GM23248 (cell line): Measurements from ENCODE around the gene SMIM45.

Experiments used
- DNase-seq: peaks from one replicate; pipeline ENCODE4 v3.0.0-alpha.2; 2015
- H2AFZ ChIP-seq: fragments of 200-600 bp; sonication (generic); 2 replicates; pipeline ENCODE4 v1.6.1; 2016; ENCODE audit warnings: antibody characterized with exemption
- H3F3A ChIP-seq: fragments of 200-600 bp; sonication (generic); 2 replicates; pipeline ENCODE4 v1.6.1; 2016; ENCODE audit warnings: mild to moderate bottlenecking, antibody characterized with exemption, mixed run types; ENCODE audit not compliant: insufficient read depth
- H3K27ac ChIP-seq: fragments of 200-600 bp; sonication (generic); 2 replicates; pipeline ENCODE4 v1.5.1; 2016; ENCODE audit warnings: mild to moderate bottlenecking
- H3K27me3 ChIP-seq: fragments of 200-600 bp; sonication (generic); replicated peaks from 2 replicates; pipeline ENCODE4 v1.6.1; 2016; ENCODE audit warnings: mild to moderate bottlenecking; ENCODE audit not compliant: insufficient read depth
- H3K36me3 ChIP-seq: fragments of 200-600 bp; sonication (generic); 2 replicates; pipeline ENCODE4 v1.6.1; 2016; ENCODE audit warnings: low read depth, mild to moderate bottlenecking
- H3K4me1 ChIP-seq: fragments of 200-600 bp; sonication (generic); 2 replicates; pipeline ENCODE4 v1.6.1; 2016; ENCODE audit warnings: mild to moderate bottlenecking; ENCODE audit not compliant: insufficient read depth
- H3K4me2 ChIP-seq: fragments of 200-600 bp; sonication (generic); one replicate; pipeline ENCODE4 v1.6.1; 2016; ENCODE audit warnings: mild to moderate bottlenecking; ENCODE audit not compliant: unreplicated experiment
- H3K4me3 ChIP-seq: fragments of 200-600 bp; sonication (generic); 2 replicates; pipeline ENCODE4 v1.5.1; 2016; ENCODE audit warnings: mild to moderate bottlenecking
- H3K79me2 ChIP-seq: fragments of 200-600 bp; sonication (generic); 2 replicates; pipeline ENCODE4 v1.6.1; 2016; ENCODE audit warnings: mild to moderate bottlenecking; ENCODE audit not compliant: insufficient read depth
- H3K9ac ChIP-seq: fragments of 200-600 bp; sonication (generic); 2 replicates; pipeline ENCODE4 v1.6.1; 2016; ENCODE audit warnings: mild to moderate bottlenecking
- H3K9me2 ChIP-seq: fragments of 200-600 bp; sonication (generic); 2 replicates; pipeline ENCODE4 v1.6.1; 2016; ENCODE audit warnings: mixed run types, mild to moderate bottlenecking, moderate library complexity; ENCODE audit not compliant: insufficient read depth
- H3K9me3 ChIP-seq: fragments of 200-600 bp; sonication (generic); one replicate; pipeline ENCODE4 v1.6.1; 2017; ENCODE audit warnings: low read depth
- H4K20me1 ChIP-seq: fragments of 200-600 bp; sonication (generic); 2 replicates; pipeline ENCODE4 v1.6.0; 2016; ENCODE audit not compliant: insufficient read depth
- EZH2 ChIP-seq: fragments of 200-600 bp; sonication (generic); IDR thresholded peaks from 2 replicates; pipeline ENCODE4 v1.6.1; 2018; ENCODE audit warnings: antibody characterized with exemption, mild to moderate bottlenecking; ENCODE audit not compliant: insufficient read depth, poor library complexity, severe bottlenecking
- EZH2phosphoT487 ChIP-seq: fragments of 200-600 bp; sonication (generic); IDR thresholded peaks from 2 replicates; pipeline ENCODE4 v1.6.1; 2018; ENCODE audit warnings: antibody characterized with exemption, moderate library complexity, mild to moderate bottlenecking, low read depth; ENCODE audit not compliant: insufficient read depth
- WGBS, 2 experiments: methylation state at CpG; one replicate each; pipeline ENCODE4 v1.1.6; 2015 to 2017; ENCODE audit warnings: low lambda C conversion rate in 2 of 2, low coverage in 1 of 2; ENCODE audit errors: missing lambda C conversion rate in 2 of 2; 5-methylcytosine and 5-hydroxymethylcytosine counted together
- in situ Hi-C: fragments of 300-500 bp; cut with MboI; formaldehyde crosslinking; loops from 2 replicates; pipeline ENCODE4 v1.15.0; 2020

The SMIM45 gene

DNA sequence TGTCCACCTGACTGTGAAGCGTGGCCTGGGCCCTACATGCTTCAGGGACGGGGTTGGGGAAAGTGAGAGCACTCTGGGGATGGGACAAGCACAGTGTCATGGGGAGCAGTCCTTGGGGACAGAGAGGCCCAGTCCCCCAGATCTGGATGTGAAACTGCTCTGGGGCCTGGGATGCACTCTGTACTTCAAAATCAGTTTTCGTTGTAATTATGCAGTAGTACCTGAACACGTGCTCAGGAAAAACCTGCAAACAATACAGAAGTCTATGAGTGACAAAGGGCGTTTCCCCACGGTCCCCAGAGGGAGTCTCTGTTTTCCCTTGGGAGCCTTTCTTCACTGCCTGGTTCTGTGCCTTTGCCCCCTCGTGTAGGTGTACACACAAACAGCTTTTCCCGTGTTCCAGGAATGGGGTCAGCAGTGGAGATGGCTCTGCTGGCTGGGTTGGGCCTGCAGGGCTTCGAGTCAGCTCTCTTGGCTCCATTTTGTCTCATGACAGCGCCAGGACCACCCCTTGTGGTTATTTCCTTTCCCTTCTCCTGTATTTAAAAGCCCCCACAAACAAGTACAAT is 20.2 kb upstream of the SMIM45 start:
- no peak for DNase-seq
- Histone ChIP-seq H3K4me3 (no peak overlapping the region), H3K9me2 (no peaks in the 10 kb centered on the region), H3K27me3 (no peaks in the 10 kb centered on the region; the same call in 1 of the 2 replicates), H3K27ac (no peak overlapping the region), H3K79me2 (no peaks in the 10 kb centered on the region), H3K36me3 (no peaks in the 10 kb centered on the region), H4K20me1 (no peaks in the 10 kb centered on the region), H3K9ac (no peak overlapping the region), H2AFZ (no peak overlapping the region), H3K4me2 (no peak overlapping the region), H3F3A (no peaks in the 10 kb centered on the region), H3K9me3 (no peaks in the 10 kb centered on the region), H3K4me1 (no peaks in the 10 kb centered on the region)
- WGBS, 2 experiments: 84 to 88% methylated on average over 10 of the region's 10 CpGs
- in situ Hi-C loops: no loop called here
- TF ChIP-seq EZH2 (no peak), EZH2phosphoT487 (no peak)

DNA sequence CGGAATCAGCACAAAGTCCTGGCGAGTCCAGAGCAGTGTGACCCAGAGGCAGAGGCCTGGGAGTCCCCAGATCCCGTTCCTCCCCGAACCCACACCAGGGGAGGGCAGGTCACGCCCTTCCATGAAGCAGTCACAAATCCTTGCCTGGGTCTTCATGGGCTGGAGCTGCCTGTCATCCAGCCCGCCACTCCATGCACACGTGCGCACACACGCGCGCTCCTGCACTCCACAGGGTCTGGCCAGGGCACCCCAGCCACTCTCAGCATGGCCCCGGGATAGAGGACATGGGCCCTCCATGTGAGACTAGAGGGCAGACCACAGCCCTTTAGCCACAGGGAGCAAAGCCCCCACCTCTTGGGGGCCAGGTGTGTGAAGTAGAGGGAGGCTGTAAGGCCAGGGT is 19.6 kb upstream of the SMIM45 start:
- in situ Hi-C loops: no loop called here

GRCh38 chr22:41933411-41934177 is 18.4 kb upstream of the SMIM45 start:
- no peaks in the 10 kb centered on the region for H4K20me1 ChIP-seq
- no peak overlapping the region for H3K4me2 ChIP-seq
- no peak overlapping the region for H3K9ac ChIP-seq
- no peak for DNase-seq
- no peaks in the 10 kb centered on the region for H3K36me3 ChIP-seq
- TF ChIP-seq EZH2phosphoT487 (no peak), EZH2 (no peak)
- no peak overlapping the region for H3K4me3 ChIP-seq
- no peak overlapping the region for H2AFZ ChIP-seq
- H3K9me3 ChIP-seq: no peaks in the 10 kb centered on the region
- WGBS, 2 experiments: 86 to 88% methylated on average over 13 to 16 of the region's 16 CpGs
- H3F3A ChIP-seq: no peaks in the 10 kb centered on the region
- in situ Hi-C loops: no loop called here
- no peaks in the 10 kb centered on the region for H3K4me1 ChIP-seq
- no peaks in the 10 kb centered on the region for H3K9me2 ChIP-seq
- H3K27ac ChIP-seq: no peak overlapping the region
- no peaks in the 10 kb centered on the region for H3K79me2 ChIP-seq
- H3K27me3 ChIP-seq: no peaks in the 10 kb centered on the region

More for the DNA sequence above, 19.6 kb upstream of the SMIM45 start:
- Histone ChIP-seq H2AFZ (no peak overlapping the region), H3K9ac (no peak overlapping the region), H3K79me2 (no peaks in the 10 kb centered on the region), H3K4me3 (no peak overlapping the region), H4K20me1 (no peaks in the 10 kb centered on the region), H3K9me3 (no peaks in the 10 kb centered on the region), H3K27me3 (no peaks in the 10 kb centered on the region), H3K36me3 (no peaks in the 10 kb centered on the region), H3F3A (no peaks in the 10 kb centered on the region), H3K4me1 (no peaks in the 10 kb centered on the region), H3K27ac (no peak overlapping the region), H3K9me2 (no peaks in the 10 kb centered on the region), H3K4me2 (no peak overlapping the region)
- WGBS, 2 experiments: 97 to 100% methylated on average over 12 of the region's 12 CpGs
- TF ChIP-seq EZH2 (no peak), EZH2phosphoT487 (no peak)
- DNase-seq: no peak

GRCh38 chr22:41934284-41935014 is 17.5 kb upstream of the SMIM45 start:
- H3K9me2 ChIP-seq: no peaks in the 10 kb centered on the region
- no peaks in the 10 kb centered on the region for H3K79me2 ChIP-seq
- no peaks in the 10 kb centered on the region for H3K4me1 ChIP-seq
- no peaks in the 10 kb centered on the region for H3K27me3 ChIP-seq
- no peak overlapping the region for H3K27ac ChIP-seq
- no peaks in the 10 kb centered on the region for H3F3A ChIP-seq
- TF ChIP-seq EZH2phosphoT487 (no peak), EZH2 (no peak)
- no peak overlapping the region for H3K4me2 ChIP-seq
- in situ Hi-C loops: no loop called here
- H3K4me3 ChIP-seq: no peak overlapping the region
- H2AFZ ChIP-seq: no peak overlapping the region
- no peak overlapping the region for H3K9ac ChIP-seq
- H3K9me3 ChIP-seq: no peaks in the 10 kb centered on the region
- WGBS, 2 experiments: 92 to 95% methylated on average over 17 of the region's 17 CpGs
- H3K36me3 ChIP-seq: no peaks in the 10 kb centered on the region
- no peaks in the 10 kb centered on the region for H4K20me1 ChIP-seq
- DNase-seq: no peak
